Measurements from ENCODE around the gene PYGB.
"Not testable (repeated sequence)": the region's sequence is repeated elsewhere in the genome, so short reads cannot be mapped to it uniquely, and the experiment has no call there.

GRCh38 chr20:25312716-25313115 is 64.8 kb downstream of the PYGB start:
- TF ChIP-seq POLR2AphosphoS5, POLR2A, SPI1 (IDR thresholded peaks at IDR 0.05; ENCODE audit: low read depth, low read length): not testable (repeated sequence)
